Activated CD8-positive, alpha-beta T cell treated with anti-CD3 and anti-CD28 coated beads for 36 hours (primary cell): Measurements from ENCODE around the gene TP53I11. TPM values are rescaled to one million over a fixed set of nuclear protein-coding genes. Genes with fewer than 3 reads are reported as not detected.

Source experiments
- ATAC-seq: fragments of 200-7000 bp; cut with Tn5 transposase; one replicate; pipeline ENCODE4 v1.10.0; 2021; ENCODE audit warnings: mild to moderate bottlenecking, moderate library complexity
- CTCF ChIA-PET: fragments of 350-600 bp; sonication (Branson Sonifier 250); formaldehyde crosslinking; loops from one replicate; lab custom pipeline; 2021; ENCODE audit warnings: antibody characterized with exemption; lab: Charles Lee
- POLR2A ChIA-PET: fragments of 350-600 bp; sonication (Branson Sonifier 250); formaldehyde crosslinking; loops from one replicate; lab custom pipeline; 2021; ENCODE audit warnings: antibody characterized with exemption; lab: Charles Lee
- DNase-seq: peaks from one replicate; pipeline ENCODE4 v3.0.0-alpha.2; 2020
- H3K27ac Mint-ChIP-seq: one replicate; pipeline ENCODE4 v1.8.0; 2021; ENCODE audit warnings: mild to moderate bottlenecking, mixed read lengths
- H3K27me3 Mint-ChIP-seq: one replicate; pipeline ENCODE4 v1.8.0; 2021; ENCODE audit warnings: mixed read lengths
- H3K36me3 Mint-ChIP-seq: one replicate; pipeline ENCODE4 v1.8.0; 2021; ENCODE audit warnings: low read depth, mixed read lengths
- H3K4me1 Mint-ChIP-seq: one replicate; pipeline ENCODE4 v1.8.0; 2021; ENCODE audit warnings: low read depth, mixed read lengths
- H3K4me3 Mint-ChIP-seq: one replicate; pipeline ENCODE4 v1.8.0; 2021; ENCODE audit warnings: mild to moderate bottlenecking, moderate library complexity, mixed read lengths
- H3K9me3 Mint-ChIP-seq: one replicate; pipeline ENCODE4 v1.8.0; 2021; ENCODE audit warnings: mixed read lengths
- CTCF ChIP-seq: fragments of 200-600 bp; IDR thresholded peaks from one replicate; pipeline ENCODE4 v1.8.0; 2022; ENCODE audit warnings: antibody characterized with exemption, mild to moderate bottlenecking
- intact Hi-C: fragments of 100-400 bp; cut with micrococcal nuclease; formaldehyde crosslinking; loops from one replicate; pipeline ENCODE4 v1.10.0; 2022
- total RNA-seq, 2 experiments: library from RNA; stranded (reverse); gene quantifications; one replicate each; pipeline ENCODE4 v1.2.3, GENCODE V29; 2021

Gene TP53I11
- total RNA-seq, 2 experiments from 2014 or later, result 15.2 to 17.5 TPM

- TF ChIP-seq CTCF, result no peak
- intact Hi-C loops, result no loop called here
- Mint-ChIP-seq H3K4me1 (no peaks in the 10 kb centered on the region), H3K4me3 (no peak overlapping the region), H3K36me3 (no peaks in the 10 kb centered on the region), H3K9me3 (no peaks in the 10 kb centered on the region), H3K27me3 (no peaks in the 10 kb centered on the region), H3K27ac (no peak overlapping the region)
- ATAC-seq, result no peak
- ChIA-PET POLR2A (no interaction called here), CTCF (interaction anchor here (0.8 to 1.6 kb wide), 3 partner anchors 10 to 32 kb away, joined by 3 to 4 read pairs (median 3); no protein-coding TSS in a partner anchor)
- DNase-seq, result no peak
Observed at GRCh38 chr11:44904261-44905020, 46.2 kb downstream of the TP53I11 start.

GRCh38 chr11:44903518-44903917 lies 47.2 kb downstream of the TP53I11 start:
- Mint-ChIP-seq H3K4me3 (no peak overlapping the region), H3K36me3 (no peaks in the 10 kb centered on the region), H3K4me1 (no peaks in the 10 kb centered on the region), H3K27ac (no peak overlapping the region), H3K27me3 (no peaks in the 10 kb centered on the region), H3K9me3 (peaks cover 4% of the 10 kb centered on the region)
- POLR2A ChIA-PET, result no interaction called here
- no peak for ATAC-seq
- CTCF ChIA-PET, result interaction anchor here (0.7 kb wide), 1 partner anchor 8 kb away, joined by 4 read pairs; no protein-coding TSS in a partner anchor
- TF ChIP-seq CTCF, result no peak
- intact Hi-C loops, result no loop called here
- no peak for DNase-seq

GRCh38 chr11:44903035-44903434 lies 47.6 kb downstream of the TP53I11 start:
- ChIA-PET CTCF (interaction anchor here (0.7 kb wide), 1 partner anchor 9 kb away, joined by 4 read pairs; no protein-coding TSS in a partner anchor), POLR2A (no interaction called here)
- Mint-ChIP-seq H3K4me1 (no peaks in the 10 kb centered on the region), H3K9me3 (peaks cover 4% of the 10 kb centered on the region), H3K36me3 (no peaks in the 10 kb centered on the region), H3K4me3 (no peak overlapping the region), H3K27ac (no peak overlapping the region), H3K27me3 (no peaks in the 10 kb centered on the region)
- intact Hi-C loops, result no loop called here
- TF ChIP-seq CTCF, result no peak
- ATAC-seq (no peak), DNase-seq (no peak)

GRCh38 chr11:44901786-44902185 lies 48.9 kb downstream of the TP53I11 start:
- ChIA-PET CTCF (interaction anchor here (0.6 to 3.6 kb wide), 2 partner anchors 9 to 10 kb away, joined by 3 to 18 read pairs; no protein-coding TSS in a partner anchor), POLR2A (no interaction called here)
- peaks cover 4% of the 10 kb centered on the region for H3K9me3 Mint-ChIP-seq
- H3K4me3 Mint-ChIP-seq, result no peak overlapping the region
- intact Hi-C loops, result no loop called here
- no peaks in the 10 kb centered on the region for H3K4me1 Mint-ChIP-seq
- H3K27ac Mint-ChIP-seq, result no peak overlapping the region
- no peaks in the 10 kb centered on the region for H3K27me3 Mint-ChIP-seq
- no peak for DNase-seq
- no peak for ATAC-seq
- TF ChIP-seq CTCF, result no peak
- no peaks in the 10 kb centered on the region for H3K36me3 Mint-ChIP-seq

GRCh38 chr11:44901120-44901633 lies 49.5 kb downstream of the TP53I11 start:
- DNase-seq (no peak), ATAC-seq (no peak)
- intact Hi-C loops, result no loop called here
- Mint-ChIP-seq H3K4me3 (no peak overlapping the region), H3K27me3 (no peaks in the 10 kb centered on the region), H3K36me3 (no peaks in the 10 kb centered on the region), H3K4me1 (no peaks in the 10 kb centered on the region), H3K9me3 (peaks cover 4% of the 10 kb centered on the region), H3K27ac (no peak overlapping the region)
- CTCF ChIA-PET, result interaction anchor here (3.6 kb wide), 1 partner anchor 10 kb away, joined by 18 read pairs; no protein-coding TSS in a partner anchor
- TF ChIP-seq CTCF, result no peak
- POLR2A ChIA-PET, result no interaction called here
